RWPE2 (cell line): ENCODE measurements around the gene PARVB.

Source experiments
- ATAC-seq: fragments of 200-7000 bp; cut with Tn5 transposase; 3 replicates; pipeline ENCODE4 v1.9.1; 2021; ENCODE audit warnings: low read depth
- DNase-seq: peaks from one replicate; pipeline ENCODE4 v3.0.0-alpha.2; 2020; ENCODE audit warnings: low spot score
- H3K27ac ChIP-seq: fragments of 450-650 bp; 2 replicates; pipeline ENCODE4 v1.5.1; 2017; ENCODE audit warnings: mild to moderate bottlenecking; ENCODE audit not compliant: poor library complexity, severe bottlenecking
- H3K27me3 ChIP-seq: fragments of 250-450 bp; sonication (Bioruptor Pico); 2 replicates; pipeline ENCODE4 v1.5.1; 2021; ENCODE audit warnings: mild to moderate bottlenecking, moderate library complexity; ENCODE audit not compliant: insufficient read depth, poor library complexity, severe bottlenecking
- H3K36me3 ChIP-seq: fragments of 250-450 bp; sonication (Bioruptor Pico); 2 replicates; pipeline ENCODE4 v1.5.1; 2020; ENCODE audit warnings: low read depth, mild to moderate bottlenecking, moderate library complexity
- H3K4me1 ChIP-seq: fragments of 250-450 bp; sonication (Bioruptor Pico); 2 replicates; pipeline ENCODE4 v1.5.1; 2021; ENCODE audit warnings: mild to moderate bottlenecking, moderate library complexity; ENCODE audit not compliant: insufficient read depth, poor library complexity, severe bottlenecking
- H3K4me3 ChIP-seq: fragments of 250-450 bp; sonication (Bioruptor Pico); 2 replicates; pipeline ENCODE4 v1.5.1; 2021; ENCODE audit warnings: mild to moderate bottlenecking, moderate library complexity; ENCODE audit not compliant: severe bottlenecking
- H3K9me3 ChIP-seq: fragments of 250-450 bp; sonication (Bioruptor Pico); 2 replicates; pipeline ENCODE4 v1.5.1; 2021; ENCODE audit warnings: mild to moderate bottlenecking, moderate library complexity; ENCODE audit not compliant: severe bottlenecking
- TF ChIP-seq, protein P1 (sequence below): fragments of 450-650 bp; IDR thresholded peaks from one replicate; pipeline ENCODE4 v1.5.1; 2017; ENCODE audit warnings: mild to moderate bottlenecking, moderate library complexity; ENCODE audit not compliant: poor library complexity, severe bottlenecking

The PARVB gene

DNA sequence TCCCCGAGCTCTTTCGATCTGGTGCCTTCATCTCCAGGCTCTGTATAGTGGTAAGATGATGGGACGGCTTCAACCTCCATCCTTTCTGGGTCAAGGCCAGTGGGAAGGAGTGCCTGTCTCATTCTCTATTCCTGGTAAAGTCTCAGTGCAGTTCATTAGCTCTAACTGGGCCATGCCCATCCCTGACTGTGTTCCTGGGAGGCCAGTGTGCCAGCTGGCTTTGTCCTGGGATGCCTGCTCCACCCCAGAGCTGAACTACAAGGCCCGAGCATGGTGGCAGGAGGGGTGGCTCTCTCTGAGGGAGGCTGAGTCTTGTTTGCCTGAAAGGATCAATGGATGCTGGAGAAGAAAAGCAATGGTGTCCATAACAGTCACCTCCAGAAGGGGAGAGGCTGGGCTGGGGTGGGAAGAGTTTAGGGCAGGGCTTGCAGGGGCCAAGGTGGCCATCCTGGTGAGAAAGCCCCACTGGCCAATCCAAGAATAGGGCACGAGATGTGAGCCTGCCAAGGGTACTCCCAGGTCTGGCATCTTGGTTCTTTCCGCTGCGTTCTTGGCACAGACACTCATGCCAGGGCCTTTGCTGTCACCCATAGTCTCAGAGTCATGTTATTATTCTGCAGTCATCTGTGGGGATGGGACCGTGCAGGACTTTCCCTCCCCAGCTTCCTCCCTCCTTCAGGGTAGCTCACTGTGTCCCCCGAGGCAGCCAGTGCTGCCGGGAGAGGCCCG, 60.1 kb downstream of the PARVB start:
- H3K27me3 ChIP-seq = no peaks in the 10 kb centered on the region
- H3K27ac ChIP-seq = no peak overlapping the region
- TF ChIP-seq, protein P1, sequence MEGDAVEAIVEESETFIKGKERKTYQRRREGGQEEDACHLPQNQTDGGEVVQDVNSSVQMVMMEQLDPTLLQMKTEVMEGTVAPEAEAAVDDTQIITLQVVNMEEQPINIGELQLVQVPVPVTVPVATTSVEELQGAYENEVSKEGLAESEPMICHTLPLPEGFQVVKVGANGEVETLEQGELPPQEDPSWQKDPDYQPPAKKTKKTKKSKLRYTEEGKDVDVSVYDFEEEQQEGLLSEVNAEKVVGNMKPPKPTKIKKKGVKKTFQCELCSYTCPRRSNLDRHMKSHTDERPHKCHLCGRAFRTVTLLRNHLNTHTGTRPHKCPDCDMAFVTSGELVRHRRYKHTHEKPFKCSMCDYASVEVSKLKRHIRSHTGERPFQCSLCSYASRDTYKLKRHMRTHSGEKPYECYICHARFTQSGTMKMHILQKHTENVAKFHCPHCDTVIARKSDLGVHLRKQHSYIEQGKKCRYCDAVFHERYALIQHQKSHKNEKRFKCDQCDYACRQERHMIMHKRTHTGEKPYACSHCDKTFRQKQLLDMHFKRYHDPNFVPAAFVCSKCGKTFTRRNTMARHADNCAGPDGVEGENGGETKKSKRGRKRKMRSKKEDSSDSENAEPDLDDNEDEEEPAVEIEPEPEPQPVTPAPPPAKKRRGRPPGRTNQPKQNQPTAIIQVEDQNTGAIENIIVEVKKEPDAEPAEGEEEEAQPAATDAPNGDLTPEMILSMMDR = no peak
- ATAC-seq = no peak
- no peaks in the 10 kb centered on the region for H3K36me3 ChIP-seq
- H3K4me1 ChIP-seq = peaks cover 5% of the 10 kb centered on the region
- H3K9me3 ChIP-seq = no peaks in the 10 kb centered on the region
- no peak for DNase-seq
- no peak overlapping the region for H3K4me3 ChIP-seq

DNA sequence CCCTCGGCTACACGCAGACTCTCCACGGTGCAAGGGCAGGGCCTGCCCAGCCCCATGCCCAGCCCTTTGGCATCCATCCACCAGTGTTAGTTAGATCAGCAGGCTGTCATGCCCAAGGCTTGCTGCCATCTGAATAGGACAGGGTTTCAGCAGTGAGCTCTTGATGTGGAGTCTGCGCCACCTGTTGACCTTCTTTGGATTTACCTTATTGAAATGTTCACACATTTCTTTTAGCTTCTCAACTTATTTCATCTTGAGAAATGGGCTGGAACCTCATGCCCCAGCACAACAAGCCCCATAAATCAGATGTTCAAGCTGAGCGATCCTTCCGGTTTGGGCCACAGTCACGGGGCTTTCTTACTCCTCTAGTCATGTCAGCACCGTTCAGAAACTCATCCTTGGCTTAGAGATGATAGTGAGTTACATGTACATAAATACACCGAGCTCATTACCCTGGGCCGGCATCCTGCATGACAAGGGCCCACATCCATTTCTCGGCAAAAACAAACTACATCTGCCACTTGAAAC, 61.7 kb downstream of the PARVB start:
- no peaks in the 10 kb centered on the region for H3K27me3 ChIP-seq
- H3K27ac ChIP-seq = no peak overlapping the region

DNA sequence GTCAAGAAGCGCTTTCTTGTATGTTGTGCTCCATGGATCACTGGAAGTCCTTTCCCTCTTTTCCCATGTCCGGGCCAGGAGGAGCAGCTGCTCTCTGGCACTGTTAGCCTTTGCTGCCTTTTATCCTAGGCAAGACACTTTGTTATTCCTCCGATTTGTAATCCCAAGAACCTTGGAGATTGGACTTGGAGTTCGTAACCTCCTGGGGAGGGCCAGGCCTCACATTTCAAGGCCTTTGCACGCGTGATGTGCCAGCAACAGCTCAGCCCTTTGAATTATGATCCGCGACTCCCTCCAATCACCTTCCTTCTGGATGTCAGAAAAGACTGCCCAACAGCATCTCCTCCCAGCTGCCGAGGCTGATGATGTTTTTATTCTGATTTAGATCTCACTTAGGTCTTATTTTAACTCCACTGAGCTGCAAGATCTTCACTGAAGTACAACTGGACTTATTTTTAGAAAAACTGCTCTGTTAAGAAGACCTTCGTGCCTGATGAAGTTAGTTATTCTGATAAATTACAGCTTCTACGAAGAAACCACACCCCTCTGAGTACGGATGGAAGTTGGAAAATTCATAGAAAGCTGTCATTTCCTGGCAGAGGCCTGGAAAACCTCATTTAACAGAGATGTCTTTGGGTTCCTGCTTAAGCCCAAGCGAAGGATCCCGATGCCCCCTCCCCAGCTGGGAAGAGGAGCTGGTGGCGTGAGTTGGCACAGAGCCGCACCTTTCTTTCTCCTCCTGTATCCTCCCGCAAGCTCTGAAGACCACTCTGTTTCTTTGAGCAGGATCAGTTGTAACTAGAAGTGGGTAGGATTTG, 62.4 kb downstream of the PARVB start:
- ATAC-seq (no peak), DNase-seq (no peak)
- Histone ChIP-seq H3K27ac (no peak overlapping the region), H3K36me3 (no peaks in the 10 kb centered on the region), H3K9me3 (no peaks in the 10 kb centered on the region), H3K27me3 (no peaks in the 10 kb centered on the region), H3K4me3 (no peak overlapping the region), H3K4me1 (peaks cover 9% of the 10 kb centered on the region)
- TF ChIP-seq, protein P1 = no peak

More for the DNA sequence above, 61.7 kb downstream of the PARVB start:
- DNase-seq = no peak
- Histone ChIP-seq H3K36me3 (no peaks in the 10 kb centered on the region), H3K4me3 (no peak overlapping the region), H3K4me1 (peaks cover 9% of the 10 kb centered on the region), H3K9me3 (no peaks in the 10 kb centered on the region)
- peak; percentile 35; the same call in 2 of the 3 replicates for ATAC-seq
- TF ChIP-seq, protein P1 = peak; percentile 54

DNA sequence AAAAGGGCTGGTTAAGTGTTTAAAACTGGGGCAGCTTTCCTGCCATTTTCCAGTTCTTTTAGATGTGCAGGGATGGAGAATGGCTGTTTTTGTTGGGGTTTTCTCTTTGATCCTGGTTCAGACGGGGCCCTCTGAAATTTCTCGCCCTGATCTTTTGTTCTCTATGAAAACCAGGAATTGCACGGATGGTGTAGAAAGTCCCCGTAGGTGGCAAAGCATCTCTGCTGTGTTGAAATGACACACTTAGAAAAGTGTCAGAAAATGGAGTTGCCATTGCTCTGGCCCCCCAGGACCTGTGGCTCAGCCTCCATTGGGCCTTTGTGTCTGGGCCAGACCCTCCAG, 63.0 kb downstream of the PARVB start:
- Histone ChIP-seq H3K9me3 (no peaks in the 10 kb centered on the region), H3K27me3 (no peaks in the 10 kb centered on the region), H3K27ac (no peak overlapping the region), H3K4me1 (peaks cover 9% of the 10 kb centered on the region), H3K4me3 (no peak overlapping the region), H3K36me3 (no peaks in the 10 kb centered on the region)
- no peak for ATAC-seq
- DNase-seq = no peak
- TF ChIP-seq, protein P1 = no peak
